HG03520 (cell line): ENCODE measurements around the gene TAAR2.
"Not testable (repeated sequence)": the region's sequence is repeated elsewhere in the genome, so short reads cannot be mapped to it uniquely, and the experiment has no call there.

ENCODE experiments used
- ATAC-seq: cut with Tn5 transposase; IDR thresholded peaks from one replicate; pipeline ENCODE4 v1.9.1; 2021; ENCODE audit warnings: mild to moderate bottlenecking, moderate library complexity; ENCODE audit not compliant: unreplicated experiment

Gene TAAR2

GRCh38 chr6:132624175-132624574, at the start of gene TAAR2:
Gene TAAR2, minus strand, starts transcription at chr6:132624275. Its CDS starts 0 bp downstream, at chr6:132624275.
- no peak for ATAC-seq

- ATAC-seq, result no peak
Measured at GRCh38 chr6:132673376-132674094, 49.5 kb upstream of the TAAR2 start.

- no peak for ATAC-seq
Measured at GRCh38 chr6:132671295-132671694, 47.2 kb upstream of the TAAR2 start.

GRCh38 chr6:132669690-132670291, 45.7 kb upstream of the TAAR2 start:
- ATAC-seq, result peak; percentile 69

- no peak for ATAC-seq
Measured at GRCh38 chr6:132666118-132666517, 42.0 kb upstream of the TAAR2 start.

- ATAC-seq, result no peak
Measured at GRCh38 chr6:132664309-132665034, 40.4 kb upstream of the TAAR2 start.

- ATAC-seq, result no peak
Measured at GRCh38 chr6:132663661-132664060, 39.6 kb upstream of the TAAR2 start.

- no peak for ATAC-seq
Measured at GRCh38 chr6:132661906-132662305, 37.8 kb upstream of the TAAR2 start.

- ATAC-seq, result no peak
Measured at GRCh38 chr6:132659082-132659481, 35.0 kb upstream of the TAAR2 start, which contains the start of gene TAAR1. Gene TAAR1, minus strand, starts transcription at chr6:132659182. Its CDS starts 13,179 bp downstream, at chr6:132646003.

- no peak for ATAC-seq
Measured at GRCh38 chr6:132651062-132651461, 27.0 kb upstream of the TAAR2 start.

- no peak for ATAC-seq
Measured at GRCh38 chr6:132650429-132650828, 26.4 kb upstream of the TAAR2 start.

GRCh38 chr6:132648828-132649227, 24.8 kb upstream of the TAAR2 start:
- no peak for ATAC-seq

- ATAC-seq, result peak; percentile 82
Measured at GRCh38 chr6:132648356-132648755, 24.3 kb upstream of the TAAR2 start.

GRCh38 chr6:132643547-132643946, 19.5 kb upstream of the TAAR2 start:
- ATAC-seq, result no peak

- ATAC-seq, result not testable (repeated sequence)
Measured at GRCh38 chr6:132637135-132637534, 13.1 kb upstream of the TAAR2 start.

GRCh38 chr6:132635906-132636305, 11.8 kb upstream of the TAAR2 start:
- not testable (repeated sequence) for ATAC-seq

GRCh38 chr6:132635288-132635687, 11.2 kb upstream of the TAAR2 start:
- not testable (repeated sequence) for ATAC-seq

- ATAC-seq, result no peak
Measured at GRCh38 chr6:132634796-132635195, 10.7 kb upstream of the TAAR2 start.

GRCh38 chr6:132633362-132633761, 9.3 kb upstream of the TAAR2 start:
- no peak for ATAC-seq

GRCh38 chr6:132623106-132623845, 799 bp downstream of the TAAR2 start:
- no peak for ATAC-seq

- no peak for ATAC-seq
Measured at GRCh38 chr6:132616677-132617076, 7.4 kb downstream of the TAAR2 start.
